Measurements from ENCODE around the gene LRG1. TPM values are rescaled to one million over a fixed set of nuclear protein-coding genes. Genes with fewer than 3 reads are reported as not detected.
"Not testable (repeated sequence)": the region's sequence is repeated elsewhere in the genome, so short reads cannot be mapped to it uniquely, and the experiment has no call there.

The LRG1 gene
- total and polyA plus RNA-seq, 4 experiments from 2014 or later: 0.09 to 0.17 TPM; not detected in 2

- peaks cover 0 to 5% (median 2%) of the 10 kb centered on the region in 4 donors for H3K4me1 Mint-ChIP-seq
- no peaks in the 10 kb centered on the region for H3K9me3 ChIP-seq (ENCODE audit: control insufficient read depth in 1 of 2, low read length in 2 of 2)
- CTCF ChIA-PET (ENCODE audit: partially characterized antibody): interaction anchor here (1.3 to 1.6 kb wide), 2 partner anchors 7 to 11 kb away, joined by 4 to 5 read pairs; no protein-coding TSS in a partner anchor
- H3K27ac ChIP-seq (ENCODE audit: low read depth, low read length): no peak overlapping the region
- H3K4me3 Mint-ChIP-seq: no peak overlapping the region
- peaks cover 0 to 2% (median 0%) of the 10 kb centered on the region in 8 donors for H3K9me3 Mint-ChIP-seq
- DNase-seq: no peak
- POLR2A ChIA-PET (ENCODE audit: partially characterized antibody): no interaction called here
- no peaks in the 10 kb centered on the region for H3K36me3 Mint-ChIP-seq
- no peak overlapping the region for H3K4me3 ChIP-seq (ENCODE audit: low read length in 2 of 2)
- no peaks in the 10 kb centered on the region for H3K4me1 ChIP-seq (ENCODE audit: insufficient read depth, low read length)
- H3K27me3 Mint-ChIP-seq: peaks cover 6 to 13% of the 10 kb centered on the region in 2 donors
- no peaks in the 10 kb centered on the region for H3K27me3 ChIP-seq (ENCODE audit: insufficient read depth, low read length)
- H3K36me3 ChIP-seq (ENCODE audit: insufficient read depth, low read length): no peaks in the 10 kb centered on the region
- intact Hi-C loops (cut with micrococcal nuclease): no loop called here
- H3K27ac Mint-ChIP-seq: no peak overlapping the region
These were observed 5.9 kb downstream of the LRG1 start for GRCh38 chr19:4533835-4534424.

GRCh38 chr19:4533334-4533733 lies 6.5 kb downstream of the LRG1 start:
- ChIA-PET POLR2A (ENCODE audit: partially characterized antibody) (no interaction called here), CTCF (ENCODE audit: partially characterized antibody) (no interaction called here)
- Histone ChIP-seq H3K27me3 (ENCODE audit: insufficient read depth, low read length) (no peaks in the 10 kb centered on the region), H3K27ac (ENCODE audit: low read depth, low read length) (no peak overlapping the region), H3K9me3 (ENCODE audit: control insufficient read depth in 1 of 2, low read length in 2 of 2) (no peaks in the 10 kb centered on the region), H3K4me1 (ENCODE audit: insufficient read depth, low read length) (no peaks in the 10 kb centered on the region), H3K36me3 (ENCODE audit: insufficient read depth, low read length) (no peaks in the 10 kb centered on the region), H3K4me3 (ENCODE audit: low read length in 2 of 2) (no peak overlapping the region)
- Mint-ChIP-seq H3K27me3 (peaks cover 6 to 13% of the 10 kb centered on the region in 2 donors), H3K27ac (peak overlapping the region in 1 of 7 donors; percentile 41), H3K9me3 (peaks cover 0 to 2% (median 0%) of the 10 kb centered on the region in 8 donors), H3K4me1 (peaks cover 0 to 5% (median 2%) of the 10 kb centered on the region in 4 donors), H3K36me3 (no peaks in the 10 kb centered on the region), H3K4me3 (peak overlapping the region in 1 of 8 donors; percentile 39)
- intact Hi-C loops (cut with micrococcal nuclease): no loop called here
- DNase-seq: no peak

GRCh38 chr19:4531562-4532165 lies 8.2 kb downstream of the LRG1 start:
- no peak for DNase-seq
- POLR2A ChIA-PET (ENCODE audit: partially characterized antibody): no interaction called here
- H3K4me3 Mint-ChIP-seq: no peak overlapping the region
- no peak overlapping the region for H3K4me3 ChIP-seq (ENCODE audit: low read length in 2 of 2)
- no peaks in the 10 kb centered on the region for H3K36me3 ChIP-seq (ENCODE audit: insufficient read depth, low read length)
- peaks cover 0 to 5% (median 2%) of the 10 kb centered on the region in 4 donors for H3K4me1 Mint-ChIP-seq
- CTCF ChIA-PET (ENCODE audit: partially characterized antibody): no interaction called here
- H3K9me3 Mint-ChIP-seq: no peaks in the 10 kb centered on the region
- H3K9me3 ChIP-seq (ENCODE audit: control insufficient read depth in 1 of 2, low read length in 2 of 2): no peaks in the 10 kb centered on the region
- peaks cover 5 to 13% of the 10 kb centered on the region in 2 donors for H3K27me3 Mint-ChIP-seq
- no peak overlapping the region for H3K27ac ChIP-seq (ENCODE audit: low read depth, low read length)
- intact Hi-C loops (cut with micrococcal nuclease): no loop called here
- H3K27ac Mint-ChIP-seq: no peak overlapping the region
- no peaks in the 10 kb centered on the region for H3K36me3 Mint-ChIP-seq
- H3K27me3 ChIP-seq (ENCODE audit: insufficient read depth, low read length): no peaks in the 10 kb centered on the region
- no peaks in the 10 kb centered on the region for H3K4me1 ChIP-seq (ENCODE audit: insufficient read depth, low read length)

- Histone ChIP-seq H3K4me3 (ENCODE audit: low read length in 2 of 2) (no peak overlapping the region), H3K4me1 (ENCODE audit: insufficient read depth, low read length) (no peaks in the 10 kb centered on the region), H3K27ac (ENCODE audit: low read depth, low read length) (no peak overlapping the region), H3K36me3 (ENCODE audit: insufficient read depth, low read length) (no peaks in the 10 kb centered on the region), H3K9me3 (ENCODE audit: control insufficient read depth in 1 of 2, low read length in 2 of 2) (no peaks in the 10 kb centered on the region), H3K27me3 (ENCODE audit: insufficient read depth, low read length) (no peaks in the 10 kb centered on the region)
- Mint-ChIP-seq H3K27me3 (peaks cover 3 to 9% of the 10 kb centered on the region in 2 donors), H3K4me3 (no peak overlapping the region), H3K36me3 (no peaks in the 10 kb centered on the region), H3K9me3 (no peaks in the 10 kb centered on the region), H3K4me1 (no peaks in the 10 kb centered on the region), H3K27ac (no peak overlapping the region)
- DNase-seq: no peak
- intact Hi-C loops (cut with micrococcal nuclease): no loop called here
- CTCF ChIA-PET (ENCODE audit: partially characterized antibody): interaction anchor here (1.5 kb wide), 1 partner anchor 265 kb away, joined by 4 read pairs; no protein-coding TSS in a partner anchor
- POLR2A ChIA-PET (ENCODE audit: partially characterized antibody): no interaction called here
These were observed 9.8 kb downstream of the LRG1 start for GRCh38 chr19:4529924-4530522.

GRCh38 chr19:4528843-4529242 lies 11.0 kb downstream of the LRG1 start:
- DNase-seq: no peak
- Mint-ChIP-seq H3K4me1 (no peaks in the 10 kb centered on the region), H3K27ac (no peak overlapping the region), H3K36me3 (no peaks in the 10 kb centered on the region), H3K4me3 (no peak overlapping the region), H3K9me3 (no peaks in the 10 kb centered on the region), H3K27me3 (peaks cover 4 to 6% of the 10 kb centered on the region in 2 donors)
- intact Hi-C loops (cut with micrococcal nuclease): no loop called here
- Histone ChIP-seq H3K9me3 (ENCODE audit: control insufficient read depth in 1 of 2, low read length in 2 of 2) (no peaks in the 10 kb centered on the region), H3K36me3 (ENCODE audit: insufficient read depth, low read length) (no peaks in the 10 kb centered on the region), H3K27me3 (ENCODE audit: insufficient read depth, low read length) (no peaks in the 10 kb centered on the region), H3K27ac (ENCODE audit: low read depth, low read length) (no peak overlapping the region), H3K4me1 (ENCODE audit: insufficient read depth, low read length) (no peaks in the 10 kb centered on the region), H3K4me3 (ENCODE audit: low read length in 2 of 2) (no peak overlapping the region)
- CTCF ChIA-PET (ENCODE audit: partially characterized antibody): interaction anchor here (1.5 kb wide), 1 partner anchor 264 kb away, joined by 4 read pairs; no protein-coding TSS in a partner anchor
- POLR2A ChIA-PET (ENCODE audit: partially characterized antibody): no interaction called here

- H3K4me1 Mint-ChIP-seq; POLR2A ChIA-PET (ENCODE audit: partially characterized antibody); H3K27me3 Mint-ChIP-seq: not testable (repeated sequence)
These were observed 12.5 kb downstream of the LRG1 start for GRCh38 chr19:4527377-4527776.

GRCh38 chr19:4525563-4526002 lies 14.3 kb downstream of the LRG1 start:
- intact Hi-C loops (cut with micrococcal nuclease): no loop called here
- H3K4me1 Mint-ChIP-seq: no peaks in the 10 kb centered on the region
- Histone ChIP-seq H3K36me3 (ENCODE audit: insufficient read depth, low read length) (no peaks in the 10 kb centered on the region), H3K27me3 (ENCODE audit: insufficient read depth, low read length) (no peaks in the 10 kb centered on the region), H3K27ac (ENCODE audit: low read depth, low read length) (no peak overlapping the region), H3K9me3 (ENCODE audit: control insufficient read depth in 1 of 2, low read length in 2 of 2) (no peaks in the 10 kb centered on the region), H3K4me3 (ENCODE audit: low read length in 2 of 2) (no peak overlapping the region), H3K4me1 (ENCODE audit: insufficient read depth, low read length) (no peaks in the 10 kb centered on the region)
- ChIA-PET POLR2A (ENCODE audit: partially characterized antibody) (interaction anchor here (1.5 kb wide), 1 partner anchor 54 kb away, joined by 5 read pairs; no protein-coding TSS in a partner anchor), CTCF (ENCODE audit: partially characterized antibody) (interaction anchor here (0.8 to 2.8 kb wide), 8 partner anchors 10 to 293 kb away, joined by 3 to 19 read pairs (median 4); partner anchors contain the start of gene PLIN5)
- no peak for DNase-seq
- H3K27me3 Mint-ChIP-seq: peaks cover 4 to 10% of the 10 kb centered on the region in 2 donors
- no peak overlapping the region for H3K27ac Mint-ChIP-seq
- H3K9me3 Mint-ChIP-seq: peaks cover 0 to 2% (median 0%) of the 10 kb centered on the region in 8 donors
- no peak overlapping the region for H3K4me3 Mint-ChIP-seq
- H3K36me3 Mint-ChIP-seq: no peaks in the 10 kb centered on the region

More at GRCh38 chr19:4527377-4527776, 12.5 kb downstream of the LRG1 start:
- H3K4me1 ChIP-seq (ENCODE audit: insufficient read depth, low read length); H3K4me3 ChIP-seq (ENCODE audit: low read length in 2 of 2); H3K36me3 Mint-ChIP-seq; DNase-seq; H3K27ac Mint-ChIP-seq; H3K9me3 Mint-ChIP-seq; H3K27ac ChIP-seq (ENCODE audit: low read depth, low read length); intact Hi-C loops (cut with micrococcal nuclease); H3K27me3 ChIP-seq (ENCODE audit: insufficient read depth, low read length); H3K9me3 ChIP-seq (ENCODE audit: control insufficient read depth in 1 of 2, low read length in 2 of 2); H3K4me3 Mint-ChIP-seq; H3K36me3 ChIP-seq (ENCODE audit: insufficient read depth, low read length): not testable (repeated sequence)
- CTCF ChIA-PET (ENCODE audit: partially characterized antibody): interaction anchor here (1.4 kb wide), 1 partner anchor 18 kb away, joined by 3 read pairs; no protein-coding TSS in a partner anchor

Data from CD4-positive, alpha-beta memory T cell (primary cell).